Karpas-422 (cell line): Measurements from ENCODE around the gene MALT1. TPM values are rescaled to one million over a fixed set of nuclear protein-coding genes. Genes with fewer than 3 reads are reported as not detected.
A peak's percentile ranks its signal among the peaks of the same experiment; 100 is the strongest.

ENCODE experiments used
- DNase-seq: peaks from one replicate; pipeline ENCODE4 v3.0.0-alpha.2; 2015
- H2AFZ ChIP-seq: fragments of 200-600 bp; sonication (generic); 2 replicates; pipeline ENCODE4 v1.6.1; 2014; ENCODE audit warnings: antibody characterized with exemption, low read length, mixed read lengths
- H3K27ac ChIP-seq: fragments of 200-600 bp; sonication (generic); 2 replicates; pipeline ENCODE4 v1.5.1; 2014; ENCODE audit warnings: mild to moderate bottlenecking, low read length, moderate library complexity
- H3K27me3 ChIP-seq: fragments of 200-600 bp; sonication (generic); 2 replicates; pipeline ENCODE4 v1.6.1; 2014; ENCODE audit warnings: low read length, mixed read lengths
- H3K36me3 ChIP-seq: fragments of 200-600 bp; sonication (generic); 2 replicates; pipeline ENCODE4 v1.6.1; 2014; ENCODE audit warnings: low read length, mixed read lengths; ENCODE audit not compliant: insufficient read depth
- H3K4me1 ChIP-seq: fragments of 200-600 bp; sonication (generic); 2 replicates; pipeline ENCODE4 v1.6.1; 2014; ENCODE audit warnings: mild to moderate bottlenecking, low read length, mixed read lengths
- H3K4me2 ChIP-seq: fragments of 200-600 bp; sonication (generic); 2 replicates; pipeline ENCODE4 v1.6.1; 2014; ENCODE audit warnings: low read length, low read depth, mild to moderate bottlenecking; ENCODE audit not compliant: poor library complexity, severe bottlenecking
- H3K4me3 ChIP-seq: fragments of 200-600 bp; sonication (generic); 2 replicates; pipeline ENCODE4 v1.5.1; 2014; ENCODE audit warnings: mild to moderate bottlenecking, antibody characterized with exemption, low read length, mixed read lengths
- H3K79me2 ChIP-seq: fragments of 200-600 bp; sonication (generic); 2 replicates; pipeline ENCODE4 v1.6.1; 2014; ENCODE audit warnings: mild to moderate bottlenecking, low read length, mixed read lengths
- H3K9ac ChIP-seq: fragments of 200-600 bp; sonication (generic); 2 replicates; pipeline ENCODE4 v1.6.0; 2014; ENCODE audit warnings: low read length
- H3K9me2 ChIP-seq: fragments of 200-600 bp; sonication (generic), shearing (Covaris generic); replicated peaks from 2 replicates; pipeline ENCODE4 v1.6.0; 2014; ENCODE audit warnings: mild to moderate bottlenecking, low read length, moderate library complexity; ENCODE audit not compliant: insufficient read depth
- H3K9me3 ChIP-seq: fragments of 300-700, 200-600 bp; sonication (generic); 2 replicates; pipeline ENCODE4 v1.6.1; 2014; ENCODE audit warnings: low read length, mixed read lengths
- H4K20me1 ChIP-seq: fragments of 200-600 bp; sonication (generic); 2 replicates; pipeline ENCODE4 v1.6.1; 2014; ENCODE audit warnings: mild to moderate bottlenecking, antibody characterized with exemption, low read length, low read depth; ENCODE audit not compliant: insufficient read depth
- total RNA-seq: library from RNA; depleted of rRNA; stranded (reverse); fragments of >200 nt; shearing (Covaris generic); gene quantifications from 2 replicates; pipeline ENCODE4 v1.2.3, GENCODE V29; 2014; ENCODE audit warnings: low replicate concordance; rRNA removed

MALT1 gene
- 21.7 and 35.3 TPM in 2 replicates for total RNA-seq

DNA sequence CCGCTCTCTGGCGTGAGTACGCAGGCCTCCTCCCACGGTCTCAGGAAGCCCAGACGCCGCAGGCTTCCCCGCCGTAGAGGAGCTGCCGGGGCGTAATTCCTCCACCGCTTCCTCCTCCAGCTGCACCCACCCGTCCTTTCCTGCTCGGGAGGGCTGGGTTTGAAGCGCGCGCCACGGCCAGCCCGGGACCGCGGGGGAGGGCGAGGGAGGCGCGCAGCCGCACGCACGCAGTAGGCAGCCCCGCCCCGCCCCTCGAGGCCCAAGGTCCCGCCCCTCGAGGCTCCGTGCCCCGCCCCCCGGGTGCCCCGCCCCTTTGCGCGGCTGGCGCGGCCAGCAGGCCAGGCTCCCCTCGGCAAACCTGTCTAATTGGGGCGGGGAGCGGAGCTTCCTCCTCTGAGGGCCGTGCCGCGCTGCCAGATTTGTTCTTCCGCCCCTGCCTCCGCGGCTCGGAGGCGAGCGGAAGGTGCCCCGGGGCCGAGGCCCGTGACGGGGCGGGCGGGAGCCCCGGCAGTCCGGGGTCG is at the start of gene MALT1:
Gene MALT1, plus strand, starts transcription at position 355 of the 521 bp plus-strand sequence. CDS start 179 bp downstream, outside the sequence.
- Histone ChIP-seq H3K4me3 (peak within 1 kb of the TSS; percentile 82), H3K27ac (peak within 1 kb of the TSS; percentile 63), H2AFZ (peak within 1 kb of the TSS; percentile 94; the same call in 1 of the 2 replicates), H3K36me3 (no peaks in the 10 kb centered on the region), H3K9me2 (no peaks in the 10 kb centered on the region), H3K79me2 (no peaks in the 10 kb centered on the region; the same call in 1 of the 2 replicates), H3K4me2 (peak within 1 kb of the TSS; percentile 87), H3K9ac (peak within 1 kb of the TSS; percentile 85), H4K20me1 (peaks cover 22% of the 10 kb centered on the region), H3K9me3 (no peaks in the 10 kb centered on the region), H3K27me3 (0 out of 2 replicates have a peak, but pooled peaks cover 4% of the 10 kb centered on the region), H3K4me1 (peaks cover 28% of the 10 kb centered on the region)
- peak; percentile 97 for DNase-seq

DNA sequence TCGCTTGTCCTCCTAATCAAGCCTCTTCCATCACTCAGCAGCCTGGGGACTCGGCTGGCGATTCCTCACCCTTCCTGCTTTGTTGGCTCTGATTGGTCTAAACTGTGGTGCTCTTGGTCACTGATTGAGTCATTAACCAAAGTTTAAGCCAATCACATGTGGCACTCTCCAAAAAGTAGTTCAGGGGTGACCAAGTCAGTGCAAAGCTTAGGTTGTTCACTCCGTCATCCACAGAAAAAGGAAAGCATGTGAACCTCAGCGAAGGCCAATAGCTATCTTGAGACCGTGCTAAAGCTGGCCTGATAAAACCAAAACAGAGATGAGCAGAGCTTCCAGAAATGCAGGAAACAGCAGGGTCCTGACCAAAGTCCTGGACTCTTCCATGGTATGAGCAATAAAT is 47.3 kb upstream of the MALT1 start:
- no peaks in the 10 kb centered on the region for H3K27me3 ChIP-seq
- H3K9me2 ChIP-seq, result no peaks in the 10 kb centered on the region
- H3K9me3 ChIP-seq, result no peaks in the 10 kb centered on the region
- H3K36me3 ChIP-seq, result no peaks in the 10 kb centered on the region
- no peak overlapping the region for H3K9ac ChIP-seq
- no peak overlapping the region for H3K4me3 ChIP-seq
- no peak overlapping the region for H2AFZ ChIP-seq
- no peaks in the 10 kb centered on the region for H4K20me1 ChIP-seq
- DNase-seq, result no peak
- H3K27ac ChIP-seq, result no peak overlapping the region
- no peaks in the 10 kb centered on the region for H3K79me2 ChIP-seq
- H3K4me2 ChIP-seq, result no peak overlapping the region
- H3K4me1 ChIP-seq, result no peaks in the 10 kb centered on the region

DNA sequence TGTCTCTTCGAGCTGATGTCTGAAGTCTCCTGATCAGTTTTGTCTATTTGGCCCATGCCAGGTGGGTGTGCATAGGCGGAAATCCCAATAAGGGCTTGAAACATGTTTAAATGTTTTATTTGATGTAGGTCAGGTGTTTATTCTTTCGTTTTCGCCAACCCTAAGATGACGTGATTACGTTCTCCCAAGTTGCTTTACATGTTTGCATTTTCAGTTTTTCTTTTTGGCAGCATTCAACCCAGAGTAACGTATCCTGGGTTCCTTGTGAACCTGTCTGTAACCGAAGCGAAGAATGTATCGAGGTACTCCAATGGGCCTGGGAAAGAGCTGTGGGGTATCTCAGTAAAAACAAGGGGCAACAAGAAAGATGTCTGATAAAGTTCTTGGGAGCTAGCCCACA is 45.4 kb upstream of the MALT1 start:
- no peak overlapping the region for H3K4me2 ChIP-seq
- no peaks in the 10 kb centered on the region for H4K20me1 ChIP-seq
- no peak overlapping the region for H3K4me3 ChIP-seq
- no peak for DNase-seq
- H2AFZ ChIP-seq, result no peak overlapping the region
- no peaks in the 10 kb centered on the region for H3K9me3 ChIP-seq
- H3K9ac ChIP-seq, result no peak overlapping the region
- no peak overlapping the region for H3K27ac ChIP-seq
- H3K9me2 ChIP-seq, result no peaks in the 10 kb centered on the region
- H3K79me2 ChIP-seq, result no peaks in the 10 kb centered on the region
- H3K36me3 ChIP-seq, result no peaks in the 10 kb centered on the region
- H3K27me3 ChIP-seq, result no peaks in the 10 kb centered on the region
- no peaks in the 10 kb centered on the region for H3K4me1 ChIP-seq

DNA sequence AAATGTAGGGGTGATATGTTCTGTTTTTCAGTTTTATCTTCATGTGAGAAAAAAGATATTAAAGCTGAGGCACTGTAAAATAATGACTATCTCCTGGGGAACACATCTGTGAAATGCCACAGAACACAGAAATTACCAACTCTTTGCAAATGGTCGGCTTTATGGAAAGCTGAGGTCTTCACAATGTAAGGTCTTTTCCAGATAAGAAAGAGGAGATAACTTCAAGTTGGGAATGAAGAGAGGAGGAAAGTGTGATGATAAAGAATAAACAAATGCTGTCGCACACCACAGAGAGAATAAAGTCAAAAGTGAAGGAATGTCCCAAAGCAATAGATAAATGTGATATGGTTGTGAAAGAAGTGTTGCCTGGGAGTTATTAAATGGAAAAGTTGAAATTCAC is 41.2 kb upstream of the MALT1 start:
- H3K9ac ChIP-seq, result no peak overlapping the region
- H4K20me1 ChIP-seq, result no peaks in the 10 kb centered on the region
- H3K4me1 ChIP-seq, result no peaks in the 10 kb centered on the region
- no peak overlapping the region for H3K27ac ChIP-seq
- no peak overlapping the region for H2AFZ ChIP-seq
- DNase-seq, result no peak
- no peaks in the 10 kb centered on the region for H3K9me2 ChIP-seq
- H3K79me2 ChIP-seq, result no peaks in the 10 kb centered on the region
- H3K4me2 ChIP-seq, result no peak overlapping the region
- H3K4me3 ChIP-seq, result no peak overlapping the region
- H3K27me3 ChIP-seq, result no peaks in the 10 kb centered on the region
- H3K9me3 ChIP-seq, result no peaks in the 10 kb centered on the region
- H3K36me3 ChIP-seq, result no peaks in the 10 kb centered on the region

- Histone ChIP-seq H3K9me3 (no peaks in the 10 kb centered on the region), H2AFZ (no peak overlapping the region), H3K4me3 (no peak overlapping the region), H4K20me1 (no peaks in the 10 kb centered on the region), H3K9me2 (no peaks in the 10 kb centered on the region), H3K79me2 (no peaks in the 10 kb centered on the region), H3K36me3 (no peaks in the 10 kb centered on the region), H3K4me2 (no peak overlapping the region), H3K27ac (no peak overlapping the region), H3K9ac (no peak overlapping the region), H3K27me3 (no peaks in the 10 kb centered on the region), H3K4me1 (no peaks in the 10 kb centered on the region)
- DNase-seq, result no peak
Observed at GRCh38 chr18:58631301-58631700, 40.0 kb upstream of the MALT1 start.

- no peaks in the 10 kb centered on the region for H3K27me3 ChIP-seq
- H3K9me2 ChIP-seq, result no peaks in the 10 kb centered on the region
- H3K4me1 ChIP-seq, result no peaks in the 10 kb centered on the region
Observed at GRCh38 chr18:58632552-58632951, 38.7 kb upstream of the MALT1 start.

DNA sequence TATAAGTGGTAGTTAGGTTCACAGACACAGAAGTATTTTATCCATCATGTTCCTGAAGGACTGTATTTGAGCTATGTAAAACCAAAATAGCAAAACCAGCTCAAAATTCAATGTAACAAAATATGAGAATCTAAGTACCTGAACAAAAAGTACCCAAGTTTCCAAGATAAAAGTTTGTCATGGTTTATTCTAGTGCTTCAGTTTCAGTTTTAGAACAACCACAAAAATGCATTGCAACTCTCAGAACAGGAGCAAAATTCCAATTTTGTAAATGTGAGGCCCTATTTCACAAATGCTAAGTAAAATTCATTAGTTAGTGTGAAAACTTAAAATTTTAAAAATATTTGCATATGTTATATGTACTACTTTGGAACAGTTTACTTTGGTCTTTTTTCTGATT is 37.4 kb upstream of the MALT1 start:
- Histone ChIP-seq H2AFZ (no peak overlapping the region), H4K20me1 (no peaks in the 10 kb centered on the region), H3K27ac (no peak overlapping the region), H3K9me3 (no peaks in the 10 kb centered on the region), H3K4me1 (peaks cover 8% of the 10 kb centered on the region), H3K4me2 (no peak overlapping the region), H3K4me3 (no peak overlapping the region), H3K9ac (no peak overlapping the region), H3K79me2 (no peaks in the 10 kb centered on the region), H3K9me2 (no peaks in the 10 kb centered on the region), H3K27me3 (no peaks in the 10 kb centered on the region), H3K36me3 (no peaks in the 10 kb centered on the region)
- no peak for DNase-seq

More at GRCh38 chr18:58632552-58632951, 38.7 kb upstream of the MALT1 start:
- Histone ChIP-seq H3K4me2 (no peak overlapping the region), H3K36me3 (no peaks in the 10 kb centered on the region), H3K27ac (no peak overlapping the region), H3K9ac (no peak overlapping the region), H3K9me3 (no peaks in the 10 kb centered on the region), H2AFZ (no peak overlapping the region), H3K79me2 (no peaks in the 10 kb centered on the region), H3K4me3 (no peak overlapping the region), H4K20me1 (no peaks in the 10 kb centered on the region)
- DNase-seq, result no peak

- Histone ChIP-seq H3K4me3 (no peak overlapping the region), H4K20me1 (no peaks in the 10 kb centered on the region), H3K9me3 (no peaks in the 10 kb centered on the region), H2AFZ (no peak overlapping the region), H3K27me3 (no peaks in the 10 kb centered on the region), H3K9ac (no peak overlapping the region), H3K4me1 (peaks cover 16% of the 10 kb centered on the region), H3K36me3 (no peaks in the 10 kb centered on the region), H3K27ac (no peak overlapping the region), H3K79me2 (no peaks in the 10 kb centered on the region), H3K4me2 (no peak overlapping the region), H3K9me2 (no peaks in the 10 kb centered on the region)
- DNase-seq, result no peak
Observed at GRCh38 chr18:58635891-58636290, 35.4 kb upstream of the MALT1 start.
